Prostate gland (tissue), 2 donors: ENCODE results near the gene TRIL.

Experiments used
- CTCF ChIP-seq, 4 experiments: fragments of 200-600 bp in 2 of 4; fragments of 450-650 bp in 2 of 4; sonication (generic) in 2 of 4; IDR thresholded peaks; 1 replicate in 3 of 4; 2 replicates in 1 of 4; pipeline ENCODE4 v1.5.1; 2016 to 2019; ENCODE audit warnings: antibody characterized with exemption in 4 of 4, mild to moderate bottlenecking in 2 of 4, moderate library complexity in 2 of 4
- POLR2A ChIP-seq: fragments of 450-650 bp; IDR thresholded peaks from one replicate; pipeline ENCODE4 v1.6.1; 2016; ENCODE audit warnings: antibody characterized with exemption, mild to moderate bottlenecking
- POLR2AphosphoS5 ChIP-seq: sonication (generic); formaldehyde crosslinking; IDR thresholded peaks from one replicate; pipeline ENCODE4 v1.6.1; 2017; ENCODE audit warnings: antibody characterized with exemption

- TF ChIP-seq POLR2AphosphoS5, result no peak
- TF ChIP-seq CTCF (IDR thresholded peaks at IDR 0.05), result no peak
- no peak for TF ChIP-seq POLR2A
These were observed 35.2 kb upstream of the TRIL start for GRCh38 chr7:28993371-28993770.
